HEK293T (cell line): ENCODE measurements around the gene MMP25.

ENCODE experiments used
- BHLHE40 ChIP-seq: fragments of 450-650 bp; IDR thresholded peaks from 2 replicates; pipeline ENCODE4 v1.6.1; 2016; ENCODE audit warnings: mild to moderate bottlenecking, moderate library complexity, borderline replicate concordance
- CTBP1 ChIP-seq: fragments of 450-650 bp; IDR thresholded peaks from 2 replicates; pipeline ENCODE4 v1.6.1; 2016; ENCODE audit warnings: borderline replicate concordance
- FOXA1 ChIP-seq: fragments of 450-650 bp; IDR thresholded peaks from 2 replicates; pipeline ENCODE4 v1.6.1; 2016; ENCODE audit warnings: mild to moderate bottlenecking
- FOXK2 ChIP-seq: fragments of 450-650 bp; IDR thresholded peaks from 2 replicates; pipeline ENCODE4 v1.6.1; 2016; ENCODE audit warnings: mild to moderate bottlenecking
- FOXM1 ChIP-seq: fragments of 450-650 bp; IDR thresholded peaks from 2 replicates; pipeline ENCODE4 v1.6.1; 2017; ENCODE audit warnings: mild to moderate bottlenecking, borderline replicate concordance
- HDGF ChIP-seq: fragments of 450-650 bp; IDR thresholded peaks from 2 replicates; pipeline ENCODE4 v1.6.1; 2017; ENCODE audit warnings: antibody characterized with exemption, borderline replicate concordance
- L3MBTL2 ChIP-seq: fragments of 450-650 bp; conservative IDR thresholded peaks from 2 replicates; pipeline ENCODE4 v1.6.1; 2016; ENCODE audit warnings: mild to moderate bottlenecking
- NFRKB ChIP-seq: fragments of 450-650 bp; IDR thresholded peaks from 2 replicates; pipeline ENCODE4 v1.6.1; 2016; ENCODE audit warnings: mild to moderate bottlenecking, moderate library complexity
- SP1 ChIP-seq: fragments of 450-650 bp; IDR thresholded peaks from 2 replicates; pipeline ENCODE4 v1.6.1; 2017
- SUZ12 ChIP-seq: fragments of 450-650 bp; IDR thresholded peaks from 2 replicates; pipeline ENCODE4 v1.6.1; 2016; ENCODE audit warnings: mild to moderate bottlenecking
- TARDBP ChIP-seq: fragments of 450-650 bp; IDR thresholded peaks from 2 replicates; pipeline ENCODE4 v1.6.1; 2016

DNA sequence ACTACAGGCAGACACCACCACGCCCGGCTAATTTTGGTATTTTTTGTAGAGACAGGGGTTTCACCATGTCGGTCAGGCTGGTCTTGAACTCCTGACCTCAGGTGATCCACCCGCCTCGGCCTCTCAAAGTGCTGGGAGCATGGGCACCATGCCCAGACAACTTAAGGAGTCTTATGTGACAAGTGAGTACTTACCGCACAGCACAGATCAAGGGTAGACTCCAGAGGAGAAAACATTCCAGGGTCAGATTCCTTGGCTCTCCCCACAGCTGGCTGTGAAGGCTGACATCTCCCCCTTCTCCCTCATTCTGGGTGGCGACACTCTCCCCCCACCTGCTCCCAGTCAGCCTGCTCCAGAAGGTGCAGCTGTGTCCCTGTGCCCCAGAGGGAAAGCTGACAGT is 42.1 kb downstream of the MMP25 start:
- TF ChIP-seq FOXK2 (no peak), BHLHE40 (no peak), HDGF (no peak), CTBP1 (no peak), FOXM1 (no peak), NFRKB (no peak), TARDBP (no peak), SP1 (no peak), L3MBTL2 (no peak), FOXA1 (no peak), SUZ12 (no peak)
